Cardiac muscle cell (in vitro differentiated cells and primary cell): ENCODE data around the gene CRYBB1. TPM values are rescaled to one million over a fixed set of nuclear protein-coding genes. Genes with fewer than 3 reads are reported as not detected.
A peak's percentile ranks its signal among the peaks of the same experiment; 100 is the strongest.

Source experiments
- DNase-seq, 2 donors: peaks; one replicate each; pipeline versions ENCODE4 v3.0.0 to v3.0.0-alpha.2; 2010 to 2017; ENCODE audit warnings: low read depth in 1 of 2, low spot score in 1 of 2
- H3K27ac ChIP-seq: fragments of 200-600 bp; sonication (generic); 2 replicates; pipeline ENCODE4 v1.5.1; 2016
- H3K27me3 ChIP-seq: fragments of 200-600 bp; sonication (generic); 2 replicates; pipeline ENCODE4 v1.6.0; 2016; ENCODE audit warnings: control low read depth
- H3K36me3 ChIP-seq: fragments of 200-600 bp; sonication (generic); 2 replicates; pipeline ENCODE4 v1.5.1; 2016; ENCODE audit warnings: control low read depth
- H3K4me1 ChIP-seq: fragments of 200-600 bp; sonication (generic); 2 replicates; pipeline ENCODE4 v1.8.1; 2017; ENCODE audit warnings: low read depth, mild to moderate bottlenecking, mixed run types
- H3K4me3 ChIP-seq: fragments of 200-600 bp; sonication (generic); 2 replicates; pipeline ENCODE4 v1.5.1; 2016; ENCODE audit warnings: mild to moderate bottlenecking
- H3K9me3 ChIP-seq: fragments of 200-600 bp; sonication (generic); 2 replicates; pipeline ENCODE4 v1.5.1; 2017; ENCODE audit warnings: low read depth, mild to moderate bottlenecking, control low read depth
- polyA plus RNA-seq: library from polyadenylated mRNA; unstranded; fragments of >200 nt; fragmentation: Nextera tagmentation; extraction: Ambion mirVana; gene quantifications from 2 replicates; pipeline ENCODE4 v1.2.1, GENCODE V29; 2016
- total RNA-seq: library from RNA; depleted of rRNA; stranded (reverse); fragments of >200 nt; gene quantifications from 2 replicates; pipeline ENCODE4 v1.2.3, GENCODE V29; 2016
- TF ChIP-seq, protein P1 (sequence below): IDR thresholded peaks from 2 replicates; pipeline ENCODE4 v1.5.1; 2012; ENCODE audit warnings: low read depth, mild to moderate bottlenecking, low read length

CRYBB1 gene
- total and polyA plus RNA-seq, 2 experiments from 2014 or later = not detected

DNA sequence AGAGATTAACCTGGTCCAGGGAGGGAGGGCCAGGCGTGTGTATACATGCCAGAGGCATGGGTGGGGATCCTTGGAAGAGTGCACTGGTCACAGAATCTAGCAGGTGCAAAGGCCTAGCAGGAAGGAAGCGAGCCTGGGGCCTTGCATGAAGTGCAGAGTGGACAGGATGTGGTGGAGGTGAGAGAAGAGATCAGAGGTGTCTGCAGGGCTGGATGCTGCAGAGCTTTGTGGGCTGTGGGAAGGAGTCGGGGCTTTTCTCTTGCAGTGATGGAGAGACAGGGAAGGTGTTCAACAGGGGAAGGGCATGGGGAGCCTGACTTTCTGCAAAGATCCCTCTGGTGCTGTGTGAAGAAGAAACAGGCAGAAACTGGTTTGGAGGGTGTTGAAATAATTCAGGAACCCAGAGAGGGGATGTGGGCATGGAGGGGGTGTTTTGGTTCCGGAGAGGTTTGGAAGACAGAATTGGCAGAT is 25.4 kb downstream of the CRYBB1 start:
- TF ChIP-seq, protein P1, sequence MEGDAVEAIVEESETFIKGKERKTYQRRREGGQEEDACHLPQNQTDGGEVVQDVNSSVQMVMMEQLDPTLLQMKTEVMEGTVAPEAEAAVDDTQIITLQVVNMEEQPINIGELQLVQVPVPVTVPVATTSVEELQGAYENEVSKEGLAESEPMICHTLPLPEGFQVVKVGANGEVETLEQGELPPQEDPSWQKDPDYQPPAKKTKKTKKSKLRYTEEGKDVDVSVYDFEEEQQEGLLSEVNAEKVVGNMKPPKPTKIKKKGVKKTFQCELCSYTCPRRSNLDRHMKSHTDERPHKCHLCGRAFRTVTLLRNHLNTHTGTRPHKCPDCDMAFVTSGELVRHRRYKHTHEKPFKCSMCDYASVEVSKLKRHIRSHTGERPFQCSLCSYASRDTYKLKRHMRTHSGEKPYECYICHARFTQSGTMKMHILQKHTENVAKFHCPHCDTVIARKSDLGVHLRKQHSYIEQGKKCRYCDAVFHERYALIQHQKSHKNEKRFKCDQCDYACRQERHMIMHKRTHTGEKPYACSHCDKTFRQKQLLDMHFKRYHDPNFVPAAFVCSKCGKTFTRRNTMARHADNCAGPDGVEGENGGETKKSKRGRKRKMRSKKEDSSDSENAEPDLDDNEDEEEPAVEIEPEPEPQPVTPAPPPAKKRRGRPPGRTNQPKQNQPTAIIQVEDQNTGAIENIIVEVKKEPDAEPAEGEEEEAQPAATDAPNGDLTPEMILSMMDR = no peak
- DNase-seq = no peak
- no peaks in the 10 kb centered on the region for H3K9me3 ChIP-seq
- H3K27ac ChIP-seq = no peak overlapping the region
- no peaks in the 10 kb centered on the region for H3K4me1 ChIP-seq
- no peaks in the 10 kb centered on the region for H3K27me3 ChIP-seq
- H3K4me3 ChIP-seq = no peak overlapping the region
- H3K36me3 ChIP-seq = no peaks in the 10 kb centered on the region

GRCh38 chr22:26589845-26590736 is 27.7 kb downstream of the CRYBB1 start, which contains the start of gene TPST2:
Gene TPST2, minus strand, starts transcription at chr22:26590132. Its CDS starts 48,502 bp downstream, at chr22:26541630.
- Histone ChIP-seq H3K27ac (no peak within 1 kb of the TSS), H3K27me3 (no peaks in the 10 kb centered on the region), H3K36me3 (no peaks in the 10 kb centered on the region), H3K4me3 (peak within 1 kb of the TSS; percentile 77), H3K9me3 (no peaks in the 10 kb centered on the region), H3K4me1 (no peaks in the 10 kb centered on the region)
- TF ChIP-seq, protein P1 = no peak
- DNase-seq = peak; percentile 83

DNA sequence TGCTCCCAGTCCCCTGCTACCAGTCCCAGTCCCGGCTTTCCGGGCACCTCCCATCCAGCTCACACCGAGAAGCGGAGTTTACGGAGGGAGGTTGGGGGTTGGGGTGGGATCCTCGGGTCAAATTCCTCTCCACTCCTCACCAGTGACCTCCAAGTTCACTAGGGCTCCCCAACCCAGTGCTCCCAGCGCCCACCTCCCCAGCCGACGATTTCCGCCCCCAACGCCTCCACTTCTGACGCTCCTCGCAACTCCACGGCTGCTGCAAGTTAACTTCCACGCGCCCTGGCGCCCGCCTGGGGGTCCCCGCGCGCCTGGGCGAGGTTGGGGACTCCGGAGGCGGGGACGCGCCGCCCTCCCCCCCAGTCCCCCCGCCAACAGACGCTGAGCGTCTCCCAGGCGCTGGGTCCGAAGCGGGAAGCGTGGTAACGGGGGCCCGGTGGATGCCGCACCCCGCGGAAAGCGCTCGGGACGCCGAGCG is 28.4 kb downstream of the CRYBB1 start:
- Histone ChIP-seq H3K4me1 (no peaks in the 10 kb centered on the region), H3K36me3 (no peaks in the 10 kb centered on the region), H3K27me3 (no peaks in the 10 kb centered on the region), H3K9me3 (no peaks in the 10 kb centered on the region), H3K27ac (no peak overlapping the region), H3K4me3 (peak overlapping the region; percentile 77)
- DNase-seq = peak; percentile 24 to 51
- TF ChIP-seq, protein P1 = no peak

GRCh38 chr22:26588729-26589366 is 29.0 kb downstream of the CRYBB1 start:
- no peak overlapping the region for H3K27ac ChIP-seq
- TF ChIP-seq, protein P1 = no peak

GRCh38 chr22:26587991-26588613 is 29.7 kb downstream of the CRYBB1 start:
- no peaks in the 10 kb centered on the region for H3K9me3 ChIP-seq
- no peaks in the 10 kb centered on the region for H3K27me3 ChIP-seq
- no peak for DNase-seq
- no peak overlapping the region for H3K4me3 ChIP-seq
- TF ChIP-seq, protein P1 = no peak
- H3K36me3 ChIP-seq = no peaks in the 10 kb centered on the region
- no peak overlapping the region for H3K27ac ChIP-seq
- no peaks in the 10 kb centered on the region for H3K4me1 ChIP-seq

More at GRCh38 chr22:26588729-26589366, 29.0 kb downstream of the CRYBB1 start:
- no peaks in the 10 kb centered on the region for H3K36me3 ChIP-seq
- H3K9me3 ChIP-seq = no peaks in the 10 kb centered on the region
- H3K4me1 ChIP-seq = no peaks in the 10 kb centered on the region
- DNase-seq = no peak
- no peaks in the 10 kb centered on the region for H3K27me3 ChIP-seq
- peak overlapping the region; percentile 77 for H3K4me3 ChIP-seq
